Pancreas (tissue), 10 donors: ENCODE data around the gene DONSON. TPM values are rescaled to one million over a fixed set of nuclear protein-coding genes. Genes with fewer than 3 reads are reported as not detected.

ENCODE experiments used
- ATAC-seq, 4 donors: fragments of 200-7000 bp; cut with Tn5 transposase; one replicate each; pipeline versions ENCODE4 v1.8.0 to v1.9.1; 2020; ENCODE audit warnings: mild to moderate bottlenecking in 4 of 4, moderate library complexity in 4 of 4
- DNase-seq, 6 donors: peaks; one replicate each; pipeline ENCODE4 v3.0.0-alpha.2; 2020
- FAIRE-seq: peaks from 2 replicates; lab custom pipeline; 2012; peaks lifted over from hg19 to GRCh38; lab: Jason Lieb, UNC
- H3K27ac ChIP-seq, 4 donors: fragments of 200-600 bp; sonication (generic); 1 replicate in 3 of 4; 2 replicates in 1 of 4; pipeline versions ENCODE4 v1.5.0 to v1.8.0; 2020
- H3K27me3 ChIP-seq, 4 donors: fragments of 200-600 bp; one replicate each; pipeline ENCODE4 v1.8.0; 2021
- H3K36me3 ChIP-seq, 3 donors: fragments of 200-600 bp; sonication (generic) in 1 of 3; one replicate each; pipeline versions ENCODE4 v1.5.0 to v1.8.0; 2020 to 2021
- H3K4me1 ChIP-seq, 3 donors: fragments of 200-600 bp; one replicate each; pipeline ENCODE4 v1.8.0; 2021
- H3K4me3 ChIP-seq, 4 donors: fragments of 200-600 bp; sonication (generic) in 2 of 4; one replicate each; pipeline versions ENCODE4 v1.5.0 to v1.8.0; 2020 to 2021
- H3K9me3 ChIP-seq, 4 donors: fragments of 200-600 bp; one replicate each; pipeline ENCODE4 v1.8.0; 2021
- WGBS, 2 donors: extraction: QIAGEN DNeasy Blood & Tissue Kit; methylation state at CpG; one replicate each; pipeline ENCODE4 v1.1.7; 2013; 5-methylcytosine and 5-hydroxymethylcytosine counted together
- intact Hi-C, 3 donors: fragments of 100-400 bp; cut with DNase I; formaldehyde crosslinking; loops; one replicate each; pipeline versions ENCODE4 v1.11.1 to v1.14.2; 2022
- polyA plus RNA-seq, 2 donors: library from polyadenylated mRNA; stranded (reverse); fragments of 200-250 nt; gene quantifications; one replicate each; pipeline ENCODE4 v1.2.3, GENCODE V29; 2013
- total RNA-seq, 6 donors: library from RNA; stranded (reverse); fragmentation: NEBNext Ultra II Directional in 4 of 6; extraction: Animal tissue kit (Norgen Biotek cat#: 25700) in 4 of 6; gene quantifications; one replicate each; pipeline versions ENCODE4 v1.2.1 to v1.2.4, GENCODE V29; 2021 to 2023
- TF ChIP-seq, protein P1 (sequence below), 4 donors: fragments of 200-600 bp; sonication (generic) in 3 of 4; IDR thresholded peaks; one replicate each; pipeline versions ENCODE4 v1.5.0 to v1.8.0; 2021; ENCODE audit warnings: antibody characterized with exemption in 4 of 4
- donor health status: healthy with polysubstance abuse.
- donor health status: DM: no; HTN: no; CAD: no; lungs with moderate emphysema.
- donor health status: DM: no; HTN: no; CAD: no.
- donor health status: control.
- donor health status: control.
- donor health status: Bipolar disorder and iron deficiency.
- donor health status: DM: yes; HTN: yes; CAD: no.
- donor health status: DM: no; HTN: no; CAD: no.
- donor health status: DM: no; HTN: no; CAD: no.
- donor health status: DM: yes; HTN: yes; CAD: no.

DONSON gene
- total and polyA plus RNA-seq, 8 donors = 2.4 to 11.1 (median 3.5) TPM

DNA sequence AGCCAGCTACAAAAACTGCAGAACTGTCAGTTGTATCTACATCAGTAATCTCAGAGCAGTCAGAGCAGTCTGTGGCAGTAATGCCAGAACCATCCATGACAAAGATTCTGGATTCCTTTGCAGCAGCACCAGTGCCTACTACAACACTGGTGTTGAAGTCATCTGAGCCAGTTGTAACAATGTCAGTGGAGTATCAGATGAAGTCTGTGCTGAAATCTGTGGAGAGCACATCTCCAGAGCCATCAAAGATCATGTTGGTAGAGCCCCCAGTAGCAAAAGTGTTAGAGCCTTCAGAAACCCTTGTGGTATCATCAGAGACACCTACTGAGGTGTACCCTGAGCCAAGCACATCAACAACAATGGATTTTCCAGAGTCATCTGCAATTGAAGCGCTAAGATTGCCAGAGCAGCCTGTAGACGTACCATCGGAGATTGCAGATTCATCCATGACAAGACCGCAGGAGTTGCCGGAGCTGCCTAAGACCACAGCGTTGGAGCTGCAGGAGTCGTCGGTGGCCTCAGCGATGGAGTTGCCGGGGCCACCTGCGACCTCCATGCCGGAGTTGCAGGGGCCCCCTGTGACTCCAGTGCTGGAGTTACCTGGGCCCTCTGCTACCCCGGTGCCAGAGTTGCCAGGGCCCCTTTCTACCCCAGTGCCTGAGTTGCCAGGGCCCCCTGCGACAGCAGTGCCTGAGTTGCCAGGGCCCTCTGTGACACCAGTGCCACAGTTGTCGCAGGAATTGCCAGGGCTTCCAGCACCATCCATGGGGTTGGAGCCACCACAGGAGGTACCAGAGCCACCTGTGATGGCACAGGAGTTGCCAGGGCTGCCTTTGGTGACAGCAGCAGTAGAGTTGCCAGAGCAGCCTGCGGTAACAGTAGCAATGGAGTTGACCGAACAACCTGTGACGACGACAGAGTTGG, 38.4 kb downstream of the DONSON start:
- peak in 1 of 4 donors; percentile 3 for ATAC-seq

DNA sequence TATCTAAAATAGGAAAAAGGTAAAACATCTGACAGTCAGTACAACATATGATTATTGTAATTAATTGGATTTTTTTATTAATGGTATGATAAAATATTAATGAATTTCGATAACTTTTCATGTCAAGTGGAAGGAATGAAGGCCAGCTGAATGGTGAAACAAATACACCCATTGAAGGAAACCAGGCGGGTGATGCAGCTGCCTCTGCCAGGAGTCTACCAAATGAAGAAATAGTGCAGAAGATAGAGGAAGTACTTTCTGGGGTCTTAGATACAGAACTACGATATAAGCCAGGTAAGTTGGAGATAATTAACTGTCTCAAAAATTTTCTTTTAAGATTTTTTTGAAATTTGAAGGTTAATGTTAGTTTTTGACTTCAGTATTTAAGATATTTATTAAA, 42.4 kb downstream of the DONSON start:
- peaks cover 0 to 32% (median 24%) of the 10 kb centered on the region in 3 donors for H3K36me3 ChIP-seq
- H3K27me3 ChIP-seq = no peaks in the 10 kb centered on the region
- H3K4me1 ChIP-seq = peaks cover 12 to 25% (median 13%) of the 10 kb centered on the region in 3 donors
- intact Hi-C loops = no loop called here
- no peak overlapping the region for H3K27ac ChIP-seq
- no peak overlapping the region for H3K4me3 ChIP-seq
- no peak for FAIRE-seq
- ATAC-seq = no peak
- no peaks in the 10 kb centered on the region for H3K9me3 ChIP-seq
- TF ChIP-seq, protein P1, sequence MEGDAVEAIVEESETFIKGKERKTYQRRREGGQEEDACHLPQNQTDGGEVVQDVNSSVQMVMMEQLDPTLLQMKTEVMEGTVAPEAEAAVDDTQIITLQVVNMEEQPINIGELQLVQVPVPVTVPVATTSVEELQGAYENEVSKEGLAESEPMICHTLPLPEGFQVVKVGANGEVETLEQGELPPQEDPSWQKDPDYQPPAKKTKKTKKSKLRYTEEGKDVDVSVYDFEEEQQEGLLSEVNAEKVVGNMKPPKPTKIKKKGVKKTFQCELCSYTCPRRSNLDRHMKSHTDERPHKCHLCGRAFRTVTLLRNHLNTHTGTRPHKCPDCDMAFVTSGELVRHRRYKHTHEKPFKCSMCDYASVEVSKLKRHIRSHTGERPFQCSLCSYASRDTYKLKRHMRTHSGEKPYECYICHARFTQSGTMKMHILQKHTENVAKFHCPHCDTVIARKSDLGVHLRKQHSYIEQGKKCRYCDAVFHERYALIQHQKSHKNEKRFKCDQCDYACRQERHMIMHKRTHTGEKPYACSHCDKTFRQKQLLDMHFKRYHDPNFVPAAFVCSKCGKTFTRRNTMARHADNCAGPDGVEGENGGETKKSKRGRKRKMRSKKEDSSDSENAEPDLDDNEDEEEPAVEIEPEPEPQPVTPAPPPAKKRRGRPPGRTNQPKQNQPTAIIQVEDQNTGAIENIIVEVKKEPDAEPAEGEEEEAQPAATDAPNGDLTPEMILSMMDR (IDR thresholded peaks at IDR 0.05) = no peak
- WGBS, 2 donors = 41 to 54% methylated on average over 3 of the region's 3 CpGs
- no peak for DNase-seq

More for the DNA sequence above, 38.4 kb downstream of the DONSON start:
- Histone ChIP-seq H3K27ac (no peak overlapping the region), H3K9me3 (no peaks in the 10 kb centered on the region), H3K36me3 (peaks cover 0 to 68% (median 45%) of the 10 kb centered on the region in 3 donors), H3K4me3 (no peak overlapping the region), H3K4me1 (peaks cover 11 to 15% (median 14%) of the 10 kb centered on the region in 3 donors), H3K27me3 (no peaks in the 10 kb centered on the region)
- TF ChIP-seq, protein P1 (IDR thresholded peaks at IDR 0.05) = no peak
- intact Hi-C loops = no loop called here
- no peak for FAIRE-seq
- 97% methylated on average over 19 of the region's 19 CpGs for whole genome bisulfite sequencing, 2 donors
- peak in 1 of 6 donors; percentile 53 for DNase-seq

DNA sequence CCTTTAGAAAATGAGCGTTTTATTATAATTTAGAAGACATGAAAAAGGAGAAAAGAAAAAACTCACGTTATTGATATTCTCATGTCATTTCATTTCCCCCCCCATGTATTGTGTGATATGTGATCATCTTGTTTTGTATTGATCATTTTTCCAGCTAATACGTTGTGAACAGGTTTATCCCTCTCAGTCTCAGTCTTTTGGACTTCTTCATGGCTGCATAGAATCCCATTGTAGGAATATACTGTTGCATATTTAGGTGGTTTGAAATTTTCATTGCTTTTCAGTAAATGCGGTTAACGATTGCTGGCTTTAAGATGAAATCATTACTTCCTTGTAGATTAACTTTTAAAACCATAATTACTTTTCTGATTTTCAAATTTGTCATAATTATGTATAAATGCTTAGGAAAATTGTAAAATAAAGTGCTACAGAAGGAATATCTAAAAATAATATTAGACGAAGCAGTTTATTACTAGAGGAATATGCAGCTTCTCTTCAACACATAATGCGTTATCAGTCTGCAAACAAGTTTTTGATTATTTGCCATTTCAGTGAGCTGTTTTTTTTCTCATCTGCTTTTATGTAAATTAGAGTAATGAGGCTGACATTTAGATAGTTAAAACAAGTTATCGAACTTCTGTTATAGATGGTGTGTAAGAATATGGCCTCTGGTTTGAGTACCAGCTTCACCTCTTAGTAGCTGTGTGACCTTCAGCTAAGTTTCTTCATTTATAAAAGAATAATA, 43.9 kb downstream of the DONSON start:
- Histone ChIP-seq H3K4me1 (peaks cover 13 to 39% (median 20%) of the 10 kb centered on the region in 3 donors), H3K9me3 (no peaks in the 10 kb centered on the region), H3K36me3 (peaks cover 0 to 18% (median 9%) of the 10 kb centered on the region in 3 donors), H3K27ac (no peak overlapping the region), H3K4me3 (peak overlapping the region in 3 of 4 donors; percentile 68 to 82 (median 79)), H3K27me3 (no peaks in the 10 kb centered on the region)
- no peak for DNase-seq
- TF ChIP-seq, protein P1 (IDR thresholded peaks at IDR 0.05) = no peak
- intact Hi-C loops = no loop called here
- no peak for ATAC-seq
- FAIRE-seq = no peak
- 3 to 4% methylated on average over 8 of the region's 8 CpGs for WGBS, 2 donors

DNA sequence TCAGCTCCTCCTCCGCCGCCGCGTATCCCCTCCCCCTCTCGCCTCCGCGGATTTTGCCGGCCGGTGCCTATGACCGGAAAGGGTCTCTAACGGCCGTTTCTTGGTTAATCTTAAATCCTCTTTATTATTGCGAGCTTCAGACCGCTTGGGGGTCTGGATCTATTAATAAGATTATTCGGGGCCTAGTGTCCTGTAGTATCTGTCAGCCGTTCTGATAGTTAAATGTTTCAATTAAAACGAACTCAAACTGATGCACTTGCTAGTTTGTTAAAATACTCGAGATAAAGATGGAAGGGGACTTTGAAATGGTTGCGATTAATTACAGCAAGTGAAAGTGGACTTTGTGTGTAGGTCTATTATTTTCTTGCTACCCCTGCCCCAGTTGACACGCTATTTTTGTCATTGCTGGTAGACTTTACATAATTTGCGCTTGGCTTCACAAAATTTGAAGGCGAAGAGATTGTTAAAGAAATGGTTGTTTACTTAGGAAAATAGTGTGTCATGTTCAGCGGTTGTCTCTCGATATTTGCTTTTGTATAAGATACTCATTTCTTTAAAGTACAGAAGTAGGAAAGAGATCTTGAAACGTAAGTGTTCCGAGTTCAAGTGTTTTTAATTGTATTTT, 44.9 kb downstream of the DONSON start:
- Histone ChIP-seq H3K27ac (peak overlapping the region; percentile 98 to 100 (median 100)), H3K36me3 (peaks cover 0 to 17% (median 7%) of the 10 kb centered on the region in 3 donors), H3K9me3 (no peaks in the 10 kb centered on the region), H3K27me3 (no peaks in the 10 kb centered on the region), H3K4me1 (peaks cover 13 to 39% (median 20%) of the 10 kb centered on the region in 3 donors), H3K4me3 (peak overlapping the region; percentile 38 to 82 (median 74))
- intact Hi-C loops = no loop called here
- TF ChIP-seq, protein P1 (IDR thresholded peaks at IDR 0.05) = no peak
- FAIRE-seq (no peak), DNase-seq (peak in 5 of 6 donors; percentile 66 to 83 (median 73)), ATAC-seq (peak; percentile 34 to 55 (median 42))
- 1% methylated on average over 26 of the region's 26 CpGs for WGBS, 2 donors
